Ovary (tissue), 9 donors: ENCODE measurements around the gene HIP1. TPM values are rescaled to one million over a fixed set of nuclear protein-coding genes. Genes with fewer than 3 reads are reported as not detected.
A peak's percentile ranks its signal among the peaks of the same experiment; 100 is the strongest.
"Not testable (repeated sequence)": the region's sequence is repeated elsewhere in the genome, so short reads cannot be mapped to it uniquely, and the experiment has no call there.

Source experiments
- DNase-seq, 5 donors: peaks; one replicate each; pipeline ENCODE4 v3.0.0-alpha.2; 2019 to 2020
- H3K27ac ChIP-seq, 2 donors: fragments of 200-600 bp; one replicate each; pipeline versions ENCODE4 v1.5.1 to v1.8.0; 2019 to 2022
- H3K27me3 ChIP-seq: fragments of 200-600 bp; one replicate; pipeline ENCODE4 v1.8.0; 2022
- H3K36me3 ChIP-seq: fragments of 200-600 bp; sonication (generic); one replicate; pipeline ENCODE4 v1.5.1; 2019
- H3K4me1 ChIP-seq: one replicate; pipeline ENCODE4 v1.8.1; 2013; ENCODE audit warnings: mild to moderate bottlenecking, moderate library complexity; ENCODE audit not compliant: insufficient read depth
- H3K4me3 ChIP-seq: fragments of 200-600 bp; sonication (generic); one replicate; pipeline ENCODE4 v1.5.1; 2017
- H3K9me3 ChIP-seq, 2 donors: fragments of 200-600 bp in 1 of 2; sonication (generic) in 1 of 2; one replicate each; pipeline versions ENCODE4 v1.5.1 to v1.8.1; 2013 to 2019; ENCODE audit warnings: mild to moderate bottlenecking in 1 of 2, moderate library complexity in 1 of 2
- EP300 ChIP-seq: sonication (generic); formaldehyde crosslinking; IDR thresholded peaks from one replicate; pipeline ENCODE4 v1.6.1; 2017; ENCODE audit warnings: antibody characterized with exemption
- POLR2A ChIP-seq: fragments of 450-650 bp; IDR thresholded peaks from one replicate; pipeline ENCODE4 v1.6.1; 2017; ENCODE audit warnings: antibody characterized with exemption, mild to moderate bottlenecking, moderate library complexity
- WGBS, 3 donors: extraction: QIAGEN DNeasy Blood & Tissue Kit in 1 of 3; methylation state at CpG; one replicate each; pipeline versions ENCODE4 v1.1.5 to v1.1.7; 2013 to 2017; 5-methylcytosine and 5-hydroxymethylcytosine counted together
- intact Hi-C, 4 donors: fragments of 100-400 bp; cut with DNase I; formaldehyde crosslinking; loops; one replicate each; pipeline versions ENCODE4 v1.11.0 to v1.15.1; 2022 to 2023
- polyA plus RNA-seq, 2 donors: library from polyadenylated mRNA; stranded (reverse); fragments of 200-250 nt in 1 of 2; fragments of 350-450 nt in 1 of 2; fragmentation: Illumina TruSeq in 1 of 2; extraction: RNeasy Lipid Tissue Mini Kit (QIAGEN cat#74804) in 1 of 2; gene quantifications; one replicate each; pipeline ENCODE4 v1.2.3, GENCODE V29; 2013 to 2014
- total RNA-seq, 7 donors: library from RNA; depleted of rRNA in 2 of 7; stranded (reverse); fragments of >200 nt in 2 of 7; fragmentation: NEBNext Ultra II Directional in 3 of 7; extraction: Animal tissue kit (Norgen Biotek cat#: 25700) in 3 of 7; gene quantifications; one replicate each; pipeline versions ENCODE4 v1.1.0 to v1.2.4, GENCODE V29; 2016 to 2023
- TF ChIP-seq, protein P1 (sequence below), 3 donors: fragments of 450-650 bp in 2 of 3; fragments of 200-600 bp in 1 of 3; IDR thresholded peaks; one replicate each; pipeline versions ENCODE4 v1.5.1 to v1.8.0; 2016 to 2022; ENCODE audit warnings: antibody characterized with exemption in 3 of 3, mild to moderate bottlenecking in 1 of 3
- donor health status: DM: no; HTN: no; CAD: no; lungs with moderate emphysema.
- donor health status: DM: no; HTN: no; CAD: no.
- donor health status: Bipolar disorder and iron deficiency.
- donor health status: DM: yes; HTN: yes; CAD: no.
- donor health status: DM: no; HTN: no; CAD: no.
- donor health status: DM: yes; HTN: yes; CAD: no.

HIP1 gene
- total and polyA plus RNA-seq, 9 donors = 9.4 to 31.4 (median 16.8) TPM

DNA sequence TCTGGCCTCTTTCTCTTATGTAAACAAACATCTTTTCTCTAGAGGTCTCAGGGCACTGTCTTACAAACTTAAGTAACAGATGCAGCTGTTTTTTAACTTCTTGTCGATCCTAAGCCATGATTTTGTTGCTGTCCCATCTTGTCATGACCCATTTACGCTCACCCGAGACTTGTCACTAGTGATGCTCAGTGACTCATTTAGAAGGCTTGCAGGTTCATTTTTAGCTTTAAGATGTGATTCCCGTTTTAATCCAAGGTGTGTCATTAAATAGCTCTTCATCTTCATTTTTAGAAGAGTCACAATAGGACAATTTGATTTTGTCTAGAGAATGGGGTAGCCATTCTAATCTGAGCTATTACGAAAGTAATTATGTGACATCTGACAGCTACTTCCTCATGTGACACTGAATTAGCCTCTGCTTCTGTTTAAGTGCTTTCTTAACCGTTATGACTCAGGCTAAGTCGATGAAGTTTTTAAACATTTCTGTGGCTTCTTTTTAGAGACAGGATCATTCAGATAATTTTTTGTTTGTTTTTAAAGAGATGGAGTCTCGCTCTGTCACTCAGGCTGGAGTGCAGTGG, 203.9 kb downstream of the HIP1 start:
- TF ChIP-seq EP300 (no peak), POLR2A (no peak)
- TF ChIP-seq, protein P1, sequence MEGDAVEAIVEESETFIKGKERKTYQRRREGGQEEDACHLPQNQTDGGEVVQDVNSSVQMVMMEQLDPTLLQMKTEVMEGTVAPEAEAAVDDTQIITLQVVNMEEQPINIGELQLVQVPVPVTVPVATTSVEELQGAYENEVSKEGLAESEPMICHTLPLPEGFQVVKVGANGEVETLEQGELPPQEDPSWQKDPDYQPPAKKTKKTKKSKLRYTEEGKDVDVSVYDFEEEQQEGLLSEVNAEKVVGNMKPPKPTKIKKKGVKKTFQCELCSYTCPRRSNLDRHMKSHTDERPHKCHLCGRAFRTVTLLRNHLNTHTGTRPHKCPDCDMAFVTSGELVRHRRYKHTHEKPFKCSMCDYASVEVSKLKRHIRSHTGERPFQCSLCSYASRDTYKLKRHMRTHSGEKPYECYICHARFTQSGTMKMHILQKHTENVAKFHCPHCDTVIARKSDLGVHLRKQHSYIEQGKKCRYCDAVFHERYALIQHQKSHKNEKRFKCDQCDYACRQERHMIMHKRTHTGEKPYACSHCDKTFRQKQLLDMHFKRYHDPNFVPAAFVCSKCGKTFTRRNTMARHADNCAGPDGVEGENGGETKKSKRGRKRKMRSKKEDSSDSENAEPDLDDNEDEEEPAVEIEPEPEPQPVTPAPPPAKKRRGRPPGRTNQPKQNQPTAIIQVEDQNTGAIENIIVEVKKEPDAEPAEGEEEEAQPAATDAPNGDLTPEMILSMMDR (IDR thresholded peaks at IDR 0.05) = no peak
- 84% methylated on average over 8 of the region's 8 CpGs for WGBS, 3 donors
- intact Hi-C loops = no loop called here
- Histone ChIP-seq H3K4me3 (no peak overlapping the region), H3K36me3 (no peaks in the 10 kb centered on the region), H3K9me3 (no peaks in the 10 kb centered on the region), H3K4me1 (no peaks in the 10 kb centered on the region), H3K27ac (no peak overlapping the region), H3K27me3 (no peaks in the 10 kb centered on the region)
- DNase-seq = no peak

DNA sequence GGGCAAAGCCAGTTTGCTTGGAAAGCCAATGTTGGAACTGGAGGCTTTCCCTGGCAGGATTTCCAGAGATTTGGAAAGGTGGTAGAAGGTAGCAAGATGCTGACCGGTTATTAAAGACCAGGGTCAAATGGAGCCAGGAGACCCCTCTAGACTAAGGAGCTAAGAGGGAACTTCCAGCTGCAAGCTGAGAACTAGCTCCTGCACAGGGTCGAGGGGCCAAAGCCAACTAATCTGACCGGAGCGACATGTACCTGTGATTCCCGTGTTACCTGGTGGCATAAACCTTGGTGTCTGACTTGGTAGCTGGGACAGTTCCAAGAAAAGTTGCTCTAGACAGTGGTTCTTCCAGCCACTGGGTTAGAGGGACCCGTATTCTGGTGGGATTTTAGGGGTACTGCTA, 204.8 kb downstream of the HIP1 start:
- no peak for DNase-seq
- H3K4me3 ChIP-seq = no peak overlapping the region
- H3K36me3 ChIP-seq = no peaks in the 10 kb centered on the region
- H3K9me3 ChIP-seq = no peaks in the 10 kb centered on the region
- H3K4me1 ChIP-seq = no peaks in the 10 kb centered on the region
- TF ChIP-seq POLR2A = no peak
- TF ChIP-seq, protein P1 (IDR thresholded peaks at IDR 0.05) = no peak
- no peak for TF ChIP-seq EP300
- no peak overlapping the region for H3K27ac ChIP-seq
- intact Hi-C loops = no loop called here
- 90 to 95% (median 94%) methylated on average over 6 of the region's 6 CpGs for WGBS, 3 donors
- H3K27me3 ChIP-seq = no peaks in the 10 kb centered on the region

DNA sequence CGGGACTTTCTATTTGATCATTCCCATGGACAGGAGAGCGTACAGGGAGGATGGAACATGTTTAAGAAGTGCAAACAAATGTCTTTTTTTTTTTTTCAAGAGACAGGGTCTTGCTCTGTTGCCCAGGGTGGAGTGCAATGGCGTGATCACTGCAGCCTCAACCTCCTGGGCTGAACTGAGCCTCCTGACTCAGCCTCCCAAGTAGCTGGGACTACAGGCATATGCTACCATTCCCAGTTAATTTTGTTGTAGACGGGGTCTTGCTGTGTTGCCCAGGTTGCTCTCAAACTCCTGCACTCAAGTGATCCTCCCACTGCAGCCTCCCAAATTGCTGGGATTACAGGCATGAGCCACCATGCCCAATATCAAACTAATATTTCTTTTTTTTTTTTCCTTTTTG, 206.1 kb downstream of the HIP1 start:
- DNase-seq = no peak
- TF ChIP-seq, protein P1 (IDR thresholded peaks at IDR 0.05) = no peak
- no peak for TF ChIP-seq EP300
- no peak for TF ChIP-seq POLR2A
- H3K9me3 ChIP-seq = no peaks in the 10 kb centered on the region
- no peak overlapping the region for H3K27ac ChIP-seq
- H3K4me3 ChIP-seq = no peak overlapping the region
- 97 to 98% (median 97%) methylated on average over 4 of the region's 4 CpGs for WGBS, 3 donors
- no peaks in the 10 kb centered on the region for H3K27me3 ChIP-seq
- H3K36me3 ChIP-seq = no peaks in the 10 kb centered on the region
- intact Hi-C loops = no loop called here
- no peaks in the 10 kb centered on the region for H3K4me1 ChIP-seq

DNA sequence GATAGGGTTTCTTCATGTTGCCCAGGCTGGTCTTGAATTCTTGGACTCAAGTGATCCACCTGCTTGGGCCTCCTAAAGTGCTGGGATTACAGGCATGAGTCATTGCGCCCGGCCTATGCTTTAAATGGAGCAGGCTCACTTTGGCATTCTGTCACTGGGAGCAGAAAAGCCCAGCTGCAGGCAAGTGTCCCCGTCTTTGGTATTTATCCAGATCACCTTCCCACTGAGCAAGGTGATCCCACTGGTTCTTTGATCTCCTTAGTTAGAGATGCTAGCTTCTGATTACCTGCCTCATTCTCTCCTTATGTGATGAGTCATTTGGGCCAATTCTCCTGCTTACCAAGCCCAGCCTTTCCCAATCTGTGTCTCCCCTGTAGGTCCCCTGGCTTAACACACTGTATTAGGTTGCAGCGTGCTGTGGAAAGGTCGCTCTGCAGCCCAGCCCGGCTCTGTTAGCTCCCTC, 207.4 kb downstream of the HIP1 start:
- 58 to 69% (median 62%) methylated on average over 6 of the region's 6 CpGs for WGBS, 3 donors

DNA sequence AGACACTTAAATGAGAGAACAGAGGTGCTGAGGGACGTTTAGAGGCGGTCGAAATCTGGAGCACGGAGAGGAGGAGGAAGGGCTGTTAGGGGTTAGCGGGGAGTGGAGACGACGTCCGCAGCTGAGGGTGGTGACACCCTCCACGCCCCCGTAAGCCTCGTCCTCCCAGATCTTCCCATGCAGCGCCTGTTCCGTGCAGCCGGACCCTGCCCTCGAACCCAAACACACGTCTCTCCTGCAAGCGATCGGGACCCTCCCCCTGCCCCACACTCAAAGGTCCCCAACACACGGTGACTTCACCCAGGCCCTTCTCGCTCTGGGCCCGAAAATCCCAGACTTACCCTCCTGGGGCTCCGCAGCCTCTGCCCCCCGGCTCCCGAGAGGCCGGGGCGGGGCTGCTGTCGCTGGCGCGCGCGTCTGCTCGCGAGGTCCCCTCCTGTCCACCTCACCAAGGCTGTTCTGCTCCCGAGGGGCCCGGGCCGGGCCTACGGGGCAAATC, 211.5 kb downstream of the HIP1 start:
- H3K27ac ChIP-seq = peak overlapping the region; percentile 47 to 66
- H3K9me3 ChIP-seq, H3K36me3 ChIP-seq, H3K4me1 ChIP-seq, intact Hi-C loops, H3K27me3 ChIP-seq: not testable (repeated sequence)
- 0 to 1% (median 1%) methylated on average over 27 to 37 of the region's 37 CpGs for WGBS, 3 donors
- peak overlapping the region; percentile 81 for H3K4me3 ChIP-seq
- peak in 2 of 5 donors; percentile 37 to 41 for DNase-seq

More for the DNA sequence above, 207.4 kb downstream of the HIP1 start:
- no peaks in the 10 kb centered on the region for H3K27me3 ChIP-seq
- H3K27ac ChIP-seq = no peak overlapping the region
- TF ChIP-seq, protein P1 (IDR thresholded peaks at IDR 0.05) = no peak
- TF ChIP-seq EP300 (no peak), POLR2A (no peak)
- H3K4me3 ChIP-seq = no peak overlapping the region
- no peaks in the 10 kb centered on the region for H3K36me3 ChIP-seq
- DNase-seq = no peak
- H3K9me3 ChIP-seq = no peaks in the 10 kb centered on the region
- peaks cover 3% of the 10 kb centered on the region for H3K4me1 ChIP-seq
- intact Hi-C loops = no loop called here

DNA sequence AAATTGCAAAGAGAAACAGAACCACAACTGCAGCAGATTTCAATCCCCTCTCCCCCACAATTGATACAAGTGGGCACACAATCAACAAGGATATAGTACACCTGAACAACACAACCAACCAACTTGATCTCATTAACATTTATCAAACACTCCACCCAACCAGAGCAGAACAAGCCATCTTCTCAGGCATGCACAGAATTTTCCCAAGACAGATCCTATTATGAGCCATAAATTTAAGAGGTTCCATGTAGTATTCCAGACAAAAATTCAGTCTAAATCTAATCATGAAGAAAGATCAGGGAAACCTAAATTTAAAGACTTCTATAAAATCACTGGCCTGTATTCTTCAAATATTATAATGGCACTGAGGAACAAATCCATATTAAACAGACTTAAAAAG, 217.0 kb downstream of the HIP1 start:
- H3K4me3 ChIP-seq, H3K9me3 ChIP-seq, H3K36me3 ChIP-seq, intact Hi-C loops, H3K27ac ChIP-seq, H3K27me3 ChIP-seq, H3K4me1 ChIP-seq, DNase-seq: not testable (repeated sequence)

DNA sequence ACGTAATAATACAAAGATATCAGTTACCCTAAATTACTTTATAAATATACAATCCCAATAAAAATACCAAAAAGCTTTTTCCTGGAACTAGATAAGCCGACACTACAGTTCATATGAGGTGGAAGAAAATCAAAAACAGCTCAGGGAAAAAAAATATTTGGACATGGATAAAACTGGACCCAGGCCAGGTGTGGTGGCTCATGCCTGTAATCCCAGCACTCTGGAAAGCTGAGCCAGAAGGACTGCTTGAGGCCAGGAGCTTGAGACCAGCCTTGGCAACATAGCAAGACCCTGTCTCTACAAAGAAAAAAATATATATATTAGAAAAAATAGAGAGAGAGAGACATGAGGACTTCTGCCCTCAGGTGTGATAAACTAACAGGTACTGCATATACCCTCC, 219.9 kb downstream of the HIP1 start:
- intact Hi-C loops, H3K27ac ChIP-seq, H3K27me3 ChIP-seq, DNase-seq, H3K9me3 ChIP-seq, H3K4me3 ChIP-seq, H3K4me1 ChIP-seq, H3K36me3 ChIP-seq: not testable (repeated sequence)
- WGBS, 3 donors = 63 to 78% (median 67%) methylated on average over 2 of the region's 2 CpGs

DNA sequence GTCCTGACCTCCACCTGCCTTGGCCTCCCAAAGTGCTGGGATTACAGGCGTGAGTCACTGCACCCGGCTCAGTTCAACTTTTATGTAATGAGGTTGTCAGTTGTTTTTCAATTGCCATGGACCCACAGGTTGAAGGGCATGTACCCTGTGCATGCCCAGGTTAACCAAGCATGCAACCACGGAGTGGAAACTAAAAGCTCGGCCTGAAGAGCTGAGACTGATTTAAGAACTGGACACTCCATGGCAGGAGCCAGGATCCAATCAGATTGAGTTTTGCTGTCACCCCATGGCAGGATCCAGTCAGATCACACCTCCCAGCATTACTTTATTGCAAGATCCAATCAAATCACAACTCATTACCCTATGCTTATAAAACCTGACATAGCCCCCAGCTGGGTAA, 229.7 kb downstream of the HIP1 start:
- H3K9me3 ChIP-seq, H3K27ac ChIP-seq, intact Hi-C loops, H3K4me3 ChIP-seq, DNase-seq, H3K36me3 ChIP-seq, H3K27me3 ChIP-seq, H3K4me1 ChIP-seq: not testable (repeated sequence)
- WGBS, 3 donors = 88 to 100% (median 92%) methylated on average over 1 to 2 of the region's 4 CpGs
